ENCODE measurements around the gene AKT1S1.

- no peak for TF ChIP-seq POLR2A (IDR thresholded peaks at IDR 0.05)
- TF ChIP-seq, protein P1, sequence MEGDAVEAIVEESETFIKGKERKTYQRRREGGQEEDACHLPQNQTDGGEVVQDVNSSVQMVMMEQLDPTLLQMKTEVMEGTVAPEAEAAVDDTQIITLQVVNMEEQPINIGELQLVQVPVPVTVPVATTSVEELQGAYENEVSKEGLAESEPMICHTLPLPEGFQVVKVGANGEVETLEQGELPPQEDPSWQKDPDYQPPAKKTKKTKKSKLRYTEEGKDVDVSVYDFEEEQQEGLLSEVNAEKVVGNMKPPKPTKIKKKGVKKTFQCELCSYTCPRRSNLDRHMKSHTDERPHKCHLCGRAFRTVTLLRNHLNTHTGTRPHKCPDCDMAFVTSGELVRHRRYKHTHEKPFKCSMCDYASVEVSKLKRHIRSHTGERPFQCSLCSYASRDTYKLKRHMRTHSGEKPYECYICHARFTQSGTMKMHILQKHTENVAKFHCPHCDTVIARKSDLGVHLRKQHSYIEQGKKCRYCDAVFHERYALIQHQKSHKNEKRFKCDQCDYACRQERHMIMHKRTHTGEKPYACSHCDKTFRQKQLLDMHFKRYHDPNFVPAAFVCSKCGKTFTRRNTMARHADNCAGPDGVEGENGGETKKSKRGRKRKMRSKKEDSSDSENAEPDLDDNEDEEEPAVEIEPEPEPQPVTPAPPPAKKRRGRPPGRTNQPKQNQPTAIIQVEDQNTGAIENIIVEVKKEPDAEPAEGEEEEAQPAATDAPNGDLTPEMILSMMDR (IDR thresholded peaks at IDR 0.05), result no peak
These were observed 13.5 kb upstream of the AKT1S1 start for GRCh38 chr19:49890349-49891311.
